Tibial artery (tissue), 4 donors: ENCODE measurements around the gene CELA3A.

Experiments used
- DNase-seq, 2 donors: peaks; one replicate each; pipeline ENCODE4 v3.0.0-alpha.2; 2019
- H3K27ac ChIP-seq, 2 donors: fragments of 200-600 bp; sonication (generic) in 1 of 2; 1 replicate in 1 of 2; 2 replicates in 1 of 2; pipeline ENCODE4 v1.5.1; 2018 to 2019; ENCODE audit warnings: mild to moderate bottlenecking in 1 of 2
- H3K27me3 ChIP-seq, 2 donors: fragments of 200-600 bp; sonication (generic) in 1 of 2; one replicate each; pipeline versions ENCODE4 v1.5.1 to v1.6.0; 2016 to 2019
- H3K36me3 ChIP-seq, 3 donors: fragments of 200-600 bp; sonication (generic) in 2 of 3; one replicate each; pipeline ENCODE4 v1.5.1; 2016 to 2019; ENCODE audit warnings: mild to moderate bottlenecking in 2 of 3
- H3K4me1 ChIP-seq, 4 donors: fragments of 200-600 bp; sonication (generic) in 2 of 4; 1 replicate in 3 of 4; 2 replicates in 1 of 4; pipeline ENCODE4 v1.5.1; 2016 to 2019
- H3K4me3 ChIP-seq, 2 donors: fragments of 200-600 bp; sonication (generic) in 1 of 2; 1 replicate in 1 of 2; 2 replicates in 1 of 2; pipeline ENCODE4 v1.5.1; 2018 to 2019; ENCODE audit warnings: mild to moderate bottlenecking in 2 of 2
- H3K9me3 ChIP-seq, 3 donors: fragments of 200-600 bp; sonication (generic) in 1 of 3; one replicate each; pipeline ENCODE4 v1.5.1; 2016 to 2019
- CTCF ChIP-seq, 2 experiments: fragments of 200-600 bp in 1 of 2; fragments of 450-650 bp in 1 of 2; IDR thresholded peaks; one replicate each; pipeline ENCODE4 v1.5.1; 2017 to 2019; ENCODE audit warnings: antibody characterized with exemption in 2 of 2, mild to moderate bottlenecking in 1 of 2, moderate library complexity in 1 of 2
- intact Hi-C: fragments of 100-400 bp; cut with DNase I; formaldehyde crosslinking; loops from one replicate; pipeline ENCODE4 v1.15.0; 2023; ENCODE audit warnings: low total_unique reads

Gene CELA3A

GRCh38 chr1:22038036-22038435, 36.6 kb downstream of the CELA3A start:
- intact Hi-C loops = no loop called here

GRCh38 chr1:22039594-22040285, 38.3 kb downstream of the CELA3A start:
- no peak overlapping the region for H3K27ac ChIP-seq
- no peaks in the 10 kb centered on the region for H3K4me1 ChIP-seq
- H3K36me3 ChIP-seq = no peaks in the 10 kb centered on the region
- H3K9me3 ChIP-seq = no peaks in the 10 kb centered on the region
- H3K4me3 ChIP-seq = no peak overlapping the region
- DNase-seq = peak in 1 of 2 donors; percentile 43
- peaks cover 0 to 5% of the 10 kb centered on the region in 2 donors for H3K27me3 ChIP-seq
- intact Hi-C loops = no loop called here
- TF ChIP-seq CTCF (IDR thresholded peaks at IDR 0.05) = no peak

More at GRCh38 chr1:22038036-22038435, 36.6 kb downstream of the CELA3A start:
- Histone ChIP-seq H3K4me1 (no peaks in the 10 kb centered on the region), H3K4me3 (no peak overlapping the region), H3K27ac (no peak overlapping the region), H3K9me3 (no peaks in the 10 kb centered on the region), H3K27me3 (peaks cover 0 to 2% of the 10 kb centered on the region in 2 donors), H3K36me3 (no peaks in the 10 kb centered on the region)
- TF ChIP-seq CTCF (IDR thresholded peaks at IDR 0.05) = no peak
- DNase-seq = no peak

GRCh38 chr1:22040286-22040623, 38.8 kb downstream of the CELA3A start:
- Histone ChIP-seq H3K36me3 (no peaks in the 10 kb centered on the region), H3K4me1 (no peaks in the 10 kb centered on the region), H3K27ac (no peak overlapping the region), H3K9me3 (no peaks in the 10 kb centered on the region), H3K27me3 (peaks cover 0 to 5% of the 10 kb centered on the region in 2 donors), H3K4me3 (no peak overlapping the region)
- TF ChIP-seq CTCF (IDR thresholded peaks at IDR 0.05) = no peak
- DNase-seq = no peak
- intact Hi-C loops = no loop called here

- no peak for DNase-seq
- Histone ChIP-seq H3K27ac (no peak overlapping the region), H3K36me3 (no peaks in the 10 kb centered on the region), H3K4me3 (no peak overlapping the region), H3K27me3 (peaks cover 0 to 5% of the 10 kb centered on the region in 2 donors), H3K4me1 (no peaks in the 10 kb centered on the region), H3K9me3 (no peaks in the 10 kb centered on the region)
- TF ChIP-seq CTCF (IDR thresholded peaks at IDR 0.05) = no peak
- intact Hi-C loops = no loop called here
Observed at GRCh38 chr1:22041505-22041904, 40.0 kb downstream of the CELA3A start.

- no peaks in the 10 kb centered on the region for H3K9me3 ChIP-seq
- no peaks in the 10 kb centered on the region for H3K36me3 ChIP-seq
- H3K4me1 ChIP-seq = no peaks in the 10 kb centered on the region
- H3K27ac ChIP-seq = no peak overlapping the region
- H3K4me3 ChIP-seq = no peak overlapping the region
- peak in 1 of 2 donors; percentile 38 for DNase-seq
- H3K27me3 ChIP-seq = peaks cover 0 to 5% of the 10 kb centered on the region in 2 donors
- intact Hi-C loops = no loop called here
- no peak for TF ChIP-seq CTCF (IDR thresholded peaks at IDR 0.05)
Observed at GRCh38 chr1:22043198-22043769, 41.8 kb downstream of the CELA3A start.
